IMR-90 (cell line): ENCODE measurements around the gene PIEZO1. TPM values are rescaled to one million over a fixed set of nuclear protein-coding genes. Genes with fewer than 3 reads are reported as not detected.

Experiments used
- ATAC-seq: fragments of 200-7000 bp; cut with Tn5 transposase; 2 replicates; pipeline ENCODE4 v1.9.1; 2020; ENCODE audit warnings: low read depth, mild to moderate bottlenecking, moderate library complexity
- BruUV-seq: library from RNA; stranded (reverse); fragments of 400-500 nt; replicated peaks from 2 replicates; lab custom pipeline; 2021; lab: Mats Ljungman, UMichigan
- CTCF ChIA-PET: fragments of 300-600 bp; formaldehyde crosslinking; extraction: SDS; loops from one replicate; lab custom pipeline; 2021; ENCODE audit warnings: antibody characterized with exemption; lab: Yijun Ruan, JAX
- POLR2A ChIA-PET: fragments of 300-600 bp; sonication (Branson Sonifier 250); formaldehyde crosslinking; loops from one replicate; lab custom pipeline; 2022; ENCODE audit warnings: antibody characterized with exemption; ENCODE audit not compliant: unreplicated experiment; lab: Charles Lee
- DNase-seq: peaks from one replicate; pipeline ENCODE4 v3.0.0; 2013
- H2AFZ ChIP-seq: replicated peaks from 2 replicates; pipeline ENCODE3; 2013; ENCODE audit warnings: low read length, mild to moderate bottlenecking; ENCODE audit not compliant: poor library complexity
- H2AK5ac ChIP-seq: 2 replicates; pipeline ENCODE4 v1.6.1; 2013; ENCODE audit warnings: low read depth, low read length, inconsistent platforms
- H2AK9ac ChIP-seq: replicated peaks from 2 replicates; pipeline ENCODE3; 2013; ENCODE audit warnings: mild to moderate bottlenecking, low read depth, low read length, moderate library complexity; ENCODE audit not compliant: poor library complexity
- H2BK120ac ChIP-seq: 2 replicates; pipeline ENCODE4 v1.6.1; 2013; ENCODE audit warnings: low read depth, low read length, inconsistent platforms
- H2BK15ac ChIP-seq: 3 replicates; pipeline ENCODE4 v1.6.1; 2013; ENCODE audit warnings: low read depth, low read length, inconsistent platforms
- H2BK20ac ChIP-seq: 2 replicates; pipeline ENCODE4 v1.6.1; 2013; ENCODE audit warnings: low read depth, mild to moderate bottlenecking, inconsistent platforms, low read length, moderate library complexity
- H2BK5ac ChIP-seq: 2 replicates; pipeline ENCODE4 v1.6.1; 2013; ENCODE audit warnings: mild to moderate bottlenecking, low read depth, low read length, inconsistent platforms; ENCODE audit not compliant: poor library complexity, severe bottlenecking
- H3K14ac ChIP-seq: replicated peaks from 2 replicates; pipeline ENCODE4 v1.6.1; 2013; ENCODE audit warnings: low read depth, low read length, inconsistent platforms
- H3K18ac ChIP-seq: 2 replicates; pipeline ENCODE4 v1.6.1; 2013; ENCODE audit warnings: low read depth, low read length, control low read depth
- H3K23ac ChIP-seq: 2 replicates; pipeline ENCODE4 v1.6.1; 2013; ENCODE audit warnings: low read depth, low read length, inconsistent platforms
- H3K27ac ChIP-seq: 2 replicates; pipeline ENCODE4 v1.5.1; 2013; ENCODE audit warnings: mild to moderate bottlenecking, control low read depth, low read length; ENCODE audit not compliant: insufficient read depth
- H3K27me3 ChIP-seq: 2 replicates; pipeline ENCODE4 v1.6.1; 2013; ENCODE audit warnings: low read length; ENCODE audit not compliant: control insufficient read depth, insufficient read depth
- H3K36me3 ChIP-seq: 2 replicates; pipeline ENCODE4 v1.6.1; 2013; ENCODE audit warnings: low read length, mixed read lengths; ENCODE audit not compliant: control insufficient read depth, insufficient read depth
- H3K4ac ChIP-seq: 2 replicates; pipeline ENCODE4 v1.6.1; 2013; ENCODE audit warnings: low read depth, low read length, inconsistent platforms
- H3K4me1 ChIP-seq: 2 replicates; pipeline ENCODE4 v1.6.1; 2013; ENCODE audit warnings: low read length, mixed read lengths; ENCODE audit not compliant: control insufficient read depth, insufficient read depth
- H3K4me2 ChIP-seq: 2 replicates; pipeline ENCODE4 v1.6.1; 2013; ENCODE audit warnings: low read depth, mild to moderate bottlenecking, control low read depth, low read length, moderate library complexity
- H3K4me3 ChIP-seq: 2 replicates; pipeline ENCODE4 v1.5.1; 2013; ENCODE audit warnings: low read depth, mild to moderate bottlenecking, control low read depth, low read length, moderate library complexity; ENCODE audit not compliant: insufficient read depth
- H3K56ac ChIP-seq: 2 replicates; pipeline ENCODE4 v1.6.1; 2013; ENCODE audit warnings: low read length, inconsistent platforms; ENCODE audit not compliant: insufficient read depth; ENCODE audit errors: extremely low read depth
- H3K79me1 ChIP-seq, 2 experiments: 2 replicates each; pipeline ENCODE4 v1.6.1; 2013; ENCODE audit warnings: low read length in 2 of 2, inconsistent platforms in 1 of 2, low read depth in 1 of 2
- H3K9ac ChIP-seq: 2 replicates; pipeline ENCODE4 v1.6.1; 2013; ENCODE audit warnings: low read depth, low read length, control low read depth
- H3K9me1 ChIP-seq: 2 replicates; pipeline ENCODE4 v1.6.1; 2013; ENCODE audit warnings: low read length, inconsistent platforms; ENCODE audit not compliant: insufficient read depth
- H3K9me3 ChIP-seq: 2 replicates; pipeline ENCODE4 v1.6.1; 2013; ENCODE audit warnings: low read length; ENCODE audit not compliant: control insufficient read depth, insufficient read depth
- H4K20me1 ChIP-seq: 2 replicates; pipeline ENCODE4 v1.6.1; 2013; ENCODE audit warnings: low read length, inconsistent platforms; ENCODE audit not compliant: insufficient read depth
- H4K5ac ChIP-seq: 2 replicates; pipeline ENCODE4 v1.6.1; 2013; ENCODE audit warnings: mild to moderate bottlenecking, low read depth, low read length, control low read depth
- H4K8ac ChIP-seq, 2 experiments: 2 replicates each; pipeline ENCODE4 v1.6.1; 2013; ENCODE audit warnings: low read depth in 2 of 2, low read length in 2 of 2, control low read depth in 1 of 2, inconsistent platforms in 1 of 2
- H4K91ac ChIP-seq: 2 replicates; pipeline ENCODE4 v1.6.1; 2013; ENCODE audit warnings: low read depth, low read length, inconsistent platforms; ENCODE audit not compliant: insufficient read depth
- CEBPB ChIP-seq: IDR thresholded peaks from 2 replicates; pipeline ENCODE4 v1.6.1; 2012; ENCODE audit warnings: low read depth, low read length, improper control_type of control experiment
- CHD1 ChIP-seq: IDR thresholded peaks from 2 replicates; pipeline ENCODE4 v1.6.1; 2012; ENCODE audit warnings: low read depth, low read length, improper control_type of control experiment
- MAFK ChIP-seq: IDR thresholded peaks from 2 replicates; pipeline ENCODE4 v1.6.1; 2012; ENCODE audit warnings: low read depth, low read length, improper control_type of control experiment
- WGBS, 2 experiments: methylation state at CpG; one replicate each; pipeline versions ENCODE4 v1.1.5 to v1.1.7; 2013; ENCODE audit warnings: missing lambda C conversion rate in 2 of 2; ENCODE audit not compliant: insufficient read length in 1 of 2; ENCODE audit errors: extremely low coverage in 2 of 2; 5-methylcytosine and 5-hydroxymethylcytosine counted together
- dilution Hi-C: fragments of 300-500 bp; cut with HindIII; formaldehyde crosslinking; loops from one replicate; pipeline ENCODE4 v1.14.3; 2018; ENCODE audit warnings: low sequenced_read_pairs; ENCODE audit not compliant: unreplicated experiment
- in situ Hi-C: fragments of 300-500 bp; cut with MboI; formaldehyde crosslinking; loops from 3 replicates; pipeline ENCODE4 v1.14.3; 2019; ENCODE audit warnings: low sequenced_read_pairs, inconsistent platforms, mixed read lengths
- intact Hi-C: fragments of 100-400 bp; cut with micrococcal nuclease; formaldehyde crosslinking; loops from 2 replicates; pipeline ENCODE4 v1.10.0; 2022
- polyA plus RNA-seq, 3 experiments: library from polyadenylated mRNA; depleted of rRNA; stranded (reverse); fragments of >200 nt; gene quantifications; 2 replicates each; pipeline ENCODE4 v1.2.3, GENCODE V29; 2012; ENCODE audit warnings: low replicate concordance in 1 of 3
- total RNA-seq: library from RNA; depleted of rRNA; stranded (reverse); fragments of >200 nt; gene quantifications from 2 replicates; pipeline ENCODE4 v1.2.3, GENCODE V29; 2012
- TF ChIP-seq, protein P1 (sequence below): fragments of 150-350 bp; IDR thresholded peaks from 2 replicates; pipeline ENCODE4 v1.6.1; 2017; ENCODE audit warnings: mild to moderate bottlenecking, antibody characterized with exemption, low read length, low read depth
- TF ChIP-seq, protein P2 (sequence below): conservative IDR thresholded peaks from 2 replicates; pipeline ENCODE4 v1.5.1; 2012; ENCODE audit warnings: mild to moderate bottlenecking, low read depth, low read length, improper control_type of control experiment

The PIEZO1 gene
- total and polyA plus RNA-seq, 2 of the 4 experiments (the other 2 are of a cell fraction) = 36.2 to 372 TPM

GRCh38 chr16:88731699-88732098 lies 53.3 kb downstream of the PIEZO1 start:
- Histone ChIP-seq H3K36me3 (peaks cover 73% of the 10 kb centered on the region), H3K4me2 (no peak overlapping the region)
- WGBS, 2 experiments = 95% methylated on average over 4 of the region's 15 CpGs; no CpG with 5 or more reads in 1 of the 2 experiments

More at GRCh38 chr16:88731699-88732098, 53.3 kb downstream of the PIEZO1 start:
- Histone ChIP-seq H3K79me1 (peaks cover 0 to 41% of the 10 kb centered on the region in 2 experiments; a peak in 3 of 4 replicates), H3K9ac (no peak overlapping the region), H3K4ac (no peak overlapping the region), H2BK5ac (no peak overlapping the region), H3K4me3 (no peak overlapping the region), H3K14ac (no peak overlapping the region), H3K23ac (no peak overlapping the region), H2AFZ (no peak overlapping the region), H2BK120ac (no peak overlapping the region), H2AK9ac (no peak overlapping the region), H4K91ac (no peak overlapping the region), H3K18ac (no peak overlapping the region), H4K5ac (no peak overlapping the region), H3K9me3 (no peaks in the 10 kb centered on the region), H3K27ac (no peak overlapping the region), H3K4me1 (no peaks in the 10 kb centered on the region), H3K27me3 (no peaks in the 10 kb centered on the region), H4K20me1 (peaks cover 41% of the 10 kb centered on the region), H4K8ac (no peak overlapping the region), H2BK15ac (no peak overlapping the region), H3K56ac (no peak overlapping the region), H2AK5ac (peak overlapping the region; percentile 59; the same call in 1 of the 2 replicates), H2BK20ac (no peak overlapping the region), H3K9me1 (no peaks in the 10 kb centered on the region; the same call in 1 of the 2 replicates)
- intact Hi-C loops (no loop called here), in situ Hi-C loops (no loop called here), dilution Hi-C loops (no loop called here)
- CTCF ChIA-PET = no interaction called here
- no TSS peak for BruUV-seq
- no peak for DNase-seq
- TF ChIP-seq MAFK (no peak), CHD1 (no peak), CEBPB (no peak)
- TF ChIP-seq, protein P1, sequence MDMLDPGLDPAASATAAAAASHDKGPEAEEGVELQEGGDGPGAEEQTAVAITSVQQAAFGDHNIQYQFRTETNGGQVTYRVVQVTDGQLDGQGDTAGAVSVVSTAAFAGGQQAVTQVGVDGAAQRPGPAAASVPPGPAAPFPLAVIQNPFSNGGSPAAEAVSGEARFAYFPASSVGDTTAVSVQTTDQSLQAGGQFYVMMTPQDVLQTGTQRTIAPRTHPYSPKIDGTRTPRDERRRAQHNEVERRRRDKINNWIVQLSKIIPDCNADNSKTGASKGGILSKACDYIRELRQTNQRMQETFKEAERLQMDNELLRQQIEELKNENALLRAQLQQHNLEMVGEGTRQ = no peak
- TF ChIP-seq, protein P2, sequence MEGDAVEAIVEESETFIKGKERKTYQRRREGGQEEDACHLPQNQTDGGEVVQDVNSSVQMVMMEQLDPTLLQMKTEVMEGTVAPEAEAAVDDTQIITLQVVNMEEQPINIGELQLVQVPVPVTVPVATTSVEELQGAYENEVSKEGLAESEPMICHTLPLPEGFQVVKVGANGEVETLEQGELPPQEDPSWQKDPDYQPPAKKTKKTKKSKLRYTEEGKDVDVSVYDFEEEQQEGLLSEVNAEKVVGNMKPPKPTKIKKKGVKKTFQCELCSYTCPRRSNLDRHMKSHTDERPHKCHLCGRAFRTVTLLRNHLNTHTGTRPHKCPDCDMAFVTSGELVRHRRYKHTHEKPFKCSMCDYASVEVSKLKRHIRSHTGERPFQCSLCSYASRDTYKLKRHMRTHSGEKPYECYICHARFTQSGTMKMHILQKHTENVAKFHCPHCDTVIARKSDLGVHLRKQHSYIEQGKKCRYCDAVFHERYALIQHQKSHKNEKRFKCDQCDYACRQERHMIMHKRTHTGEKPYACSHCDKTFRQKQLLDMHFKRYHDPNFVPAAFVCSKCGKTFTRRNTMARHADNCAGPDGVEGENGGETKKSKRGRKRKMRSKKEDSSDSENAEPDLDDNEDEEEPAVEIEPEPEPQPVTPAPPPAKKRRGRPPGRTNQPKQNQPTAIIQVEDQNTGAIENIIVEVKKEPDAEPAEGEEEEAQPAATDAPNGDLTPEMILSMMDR = no peak
- ATAC-seq = no peak
- POLR2A ChIA-PET = no interaction called here
